ENCODE measurements around the gene ADGB. TPM values are rescaled to one million over a fixed set of nuclear protein-coding genes. Genes with fewer than 3 reads are reported as not detected.
"Not testable (repeated sequence)": the region's sequence is repeated elsewhere in the genome, so short reads cannot be mapped to it uniquely, and the experiment has no call there.

The ADGB gene
- total RNA-seq, 5 donors from 2014 or later (not counting 1 experiment from before 2014, with no cell fraction given) = not detected

DNA sequence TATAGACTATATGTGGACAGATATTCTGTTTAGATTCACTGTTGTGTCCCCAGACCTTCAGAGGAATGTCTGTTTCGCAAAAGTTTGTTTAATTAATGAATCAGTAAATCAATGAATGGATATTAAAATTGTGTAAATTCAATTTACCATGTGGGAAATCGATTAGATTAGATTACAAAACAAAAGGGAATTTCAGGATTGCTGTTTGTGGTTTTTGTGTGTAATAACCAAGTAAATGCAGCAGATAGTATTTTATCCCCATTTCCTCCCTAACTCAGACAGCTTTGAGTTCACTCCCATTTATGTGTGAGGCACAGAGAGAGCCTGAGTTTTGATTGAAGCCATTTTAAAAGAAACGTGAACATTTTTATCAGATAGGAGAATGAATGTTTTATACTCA is 214.8 kb downstream of the ADGB start:
- Histone ChIP-seq H3K27me3 (replicated peaks in 1 of 2; ENCODE audit: control insufficient read depth in 2 of 2, extremely low read depth in 1 of 2, insufficient read depth in 2 of 2, low read length in 1 of 2) (no peaks in the 10 kb centered on the region), H3K9me3 (no peaks in the 10 kb centered on the region), H3K4me3 (ENCODE audit: control insufficient read depth in 1 of 2, extremely low read depth in 1 of 2, low read length in 1 of 2) (no peak overlapping the region), H3K27ac (ENCODE audit: low read length) (no peak overlapping the region), H3K36me3 (ENCODE audit: control insufficient read depth in 2 of 2, extremely low read depth in 1 of 2, insufficient read depth in 1 of 2, low read length in 1 of 2) (no peaks in the 10 kb centered on the region), H3K4me1 (ENCODE audit: control insufficient read depth in 1 of 2, extremely low read depth in 1 of 2, insufficient read depth in 2 of 2, low read length in 2 of 2) (no peaks in the 10 kb centered on the region)
- Mint-ChIP-seq H3K27me3 (peaks cover 0 to 3% of the 10 kb centered on the region in 2 donors), H3K27ac (no peak overlapping the region), H3K4me1 (no peaks in the 10 kb centered on the region), H3K4me3 (no peak overlapping the region), H3K9me3 (no peaks in the 10 kb centered on the region), H3K36me3 (no peaks in the 10 kb centered on the region)
- ChIA-PET CTCF (no interaction called here), POLR2A (no interaction called here)
- DNase-seq (no peak), ATAC-seq (replicated peaks in 1 of 4) (no peak)
- no CpG with 5 or more reads among the region's 3 CpGs for WGBS (ENCODE audit: insufficient coverage)

DNA sequence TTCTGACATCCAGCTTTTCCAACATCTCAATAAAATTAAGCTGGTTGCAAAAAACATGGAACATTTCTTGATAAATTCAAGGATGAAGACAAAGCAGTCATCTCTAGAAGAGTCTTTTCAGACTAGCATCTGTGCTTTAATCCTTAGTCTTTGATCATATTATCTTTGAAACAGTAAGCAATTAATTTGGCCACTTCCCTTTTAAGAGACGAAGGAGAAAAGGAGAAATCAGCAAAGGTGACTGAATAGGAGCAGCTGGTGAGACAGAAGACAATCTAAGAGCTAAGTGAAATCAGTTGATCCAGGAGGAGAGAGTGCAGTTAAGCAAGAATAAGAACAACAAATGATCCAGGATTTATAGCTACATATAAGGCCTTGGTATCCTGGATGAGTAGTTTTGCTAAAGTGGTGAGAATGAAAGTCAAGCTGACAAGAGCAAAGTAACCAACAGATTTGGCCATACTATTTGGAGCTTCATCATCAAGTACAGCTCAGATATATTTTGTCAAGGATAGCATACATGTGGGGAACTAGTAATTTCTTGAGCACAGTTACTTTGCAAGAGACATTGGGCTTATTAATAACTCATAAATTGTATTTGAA is 215.5 kb downstream of the ADGB start:
- Mint-ChIP-seq H3K27ac (no peak overlapping the region), H3K9me3 (no peaks in the 10 kb centered on the region), H3K4me1 (no peaks in the 10 kb centered on the region), H3K36me3 (no peaks in the 10 kb centered on the region), H3K4me3 (no peak overlapping the region), H3K27me3 (peaks cover 0 to 5% of the 10 kb centered on the region in 2 donors)
- DNase-seq = no peak
- Histone ChIP-seq H3K27me3 (replicated peaks in 1 of 2; ENCODE audit: control insufficient read depth in 2 of 2, extremely low read depth in 1 of 2, insufficient read depth in 2 of 2, low read length in 1 of 2) (no peaks in the 10 kb centered on the region), H3K27ac (ENCODE audit: low read length) (no peak overlapping the region), H3K4me3 (ENCODE audit: control insufficient read depth in 1 of 2, extremely low read depth in 1 of 2, low read length in 1 of 2) (no peak overlapping the region), H3K36me3 (ENCODE audit: control insufficient read depth in 2 of 2, extremely low read depth in 1 of 2, insufficient read depth in 1 of 2, low read length in 1 of 2) (no peaks in the 10 kb centered on the region), H3K4me1 (ENCODE audit: control insufficient read depth in 1 of 2, extremely low read depth in 1 of 2, insufficient read depth in 2 of 2, low read length in 2 of 2) (no peaks in the 10 kb centered on the region), H3K9me3 (no peaks in the 10 kb centered on the region)
- WGBS (ENCODE audit: insufficient coverage) = no CpG with 5 or more reads among the region's 1 CpG
- CTCF ChIA-PET = no interaction called here
- ATAC-seq (replicated peaks in 1 of 4) = no peak
- POLR2A ChIA-PET = no interaction called here

DNA sequence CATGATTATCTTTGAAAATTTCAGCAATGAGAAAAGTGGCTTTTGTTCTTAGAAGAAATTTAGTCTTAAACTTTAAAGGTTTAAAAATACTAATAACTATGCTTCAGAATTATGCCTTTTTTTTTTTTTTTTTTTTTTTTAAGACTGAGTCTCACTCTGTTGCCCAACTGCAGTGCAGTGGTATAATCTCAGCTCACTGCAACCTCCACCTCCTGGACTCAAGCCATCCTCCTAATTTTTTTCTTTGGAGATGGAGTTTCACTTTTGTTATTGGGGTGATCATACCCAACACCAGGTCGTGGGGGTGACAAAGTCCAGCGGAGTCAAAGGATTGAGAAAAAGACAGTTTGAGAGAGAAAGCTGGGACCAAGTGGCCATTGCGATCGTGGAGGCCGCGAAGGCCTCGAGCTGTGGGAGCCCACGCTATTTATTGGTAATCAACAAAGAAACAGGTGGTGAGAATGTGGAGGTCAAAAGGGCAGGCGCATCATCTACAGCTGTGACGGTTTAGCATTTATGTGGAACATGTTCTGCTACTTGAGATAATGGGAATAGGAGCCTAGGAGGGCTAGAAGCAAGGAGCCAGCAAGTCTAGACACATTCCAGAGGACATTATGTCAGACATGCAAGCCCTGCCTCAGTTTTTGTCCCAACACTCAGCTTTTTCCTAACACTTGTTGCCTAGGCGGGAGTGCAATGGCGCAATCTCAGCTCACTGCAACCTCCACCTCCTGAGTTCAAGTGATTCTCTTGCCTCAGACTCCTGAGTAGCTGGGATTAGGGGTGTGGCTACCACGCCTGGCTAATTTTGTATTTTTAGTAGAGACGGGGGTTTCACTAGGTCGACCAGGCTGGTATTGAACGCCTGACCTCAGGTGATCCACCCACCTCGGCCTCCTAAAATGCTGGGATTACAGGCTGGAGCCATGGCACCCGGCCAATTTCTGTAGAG is 217.0 kb downstream of the ADGB start:
- H3K36me3 ChIP-seq (ENCODE audit: control insufficient read depth in 2 of 2, extremely low read depth in 1 of 2, insufficient read depth in 1 of 2, low read length in 1 of 2); H3K4me1 Mint-ChIP-seq; H3K36me3 Mint-ChIP-seq; H3K4me3 ChIP-seq (ENCODE audit: control insufficient read depth in 1 of 2, extremely low read depth in 1 of 2, low read length in 1 of 2); H3K4me1 ChIP-seq (ENCODE audit: control insufficient read depth in 1 of 2, extremely low read depth in 1 of 2, insufficient read depth in 2 of 2, low read length in 2 of 2); DNase-seq; ATAC-seq (replicated peaks in 1 of 4); POLR2A ChIA-PET; H3K9me3 ChIP-seq; H3K27me3 Mint-ChIP-seq; H3K27ac Mint-ChIP-seq; CTCF ChIA-PET; H3K4me3 Mint-ChIP-seq; H3K27me3 ChIP-seq (replicated peaks in 1 of 2; ENCODE audit: control insufficient read depth in 2 of 2, extremely low read depth in 1 of 2, insufficient read depth in 2 of 2, low read length in 1 of 2); H3K9me3 Mint-ChIP-seq; H3K27ac ChIP-seq (ENCODE audit: low read length): not testable (repeated sequence)
- 89% methylated on average over 8 of the region's 18 CpGs for WGBS (ENCODE audit: insufficient coverage)

DNA sequence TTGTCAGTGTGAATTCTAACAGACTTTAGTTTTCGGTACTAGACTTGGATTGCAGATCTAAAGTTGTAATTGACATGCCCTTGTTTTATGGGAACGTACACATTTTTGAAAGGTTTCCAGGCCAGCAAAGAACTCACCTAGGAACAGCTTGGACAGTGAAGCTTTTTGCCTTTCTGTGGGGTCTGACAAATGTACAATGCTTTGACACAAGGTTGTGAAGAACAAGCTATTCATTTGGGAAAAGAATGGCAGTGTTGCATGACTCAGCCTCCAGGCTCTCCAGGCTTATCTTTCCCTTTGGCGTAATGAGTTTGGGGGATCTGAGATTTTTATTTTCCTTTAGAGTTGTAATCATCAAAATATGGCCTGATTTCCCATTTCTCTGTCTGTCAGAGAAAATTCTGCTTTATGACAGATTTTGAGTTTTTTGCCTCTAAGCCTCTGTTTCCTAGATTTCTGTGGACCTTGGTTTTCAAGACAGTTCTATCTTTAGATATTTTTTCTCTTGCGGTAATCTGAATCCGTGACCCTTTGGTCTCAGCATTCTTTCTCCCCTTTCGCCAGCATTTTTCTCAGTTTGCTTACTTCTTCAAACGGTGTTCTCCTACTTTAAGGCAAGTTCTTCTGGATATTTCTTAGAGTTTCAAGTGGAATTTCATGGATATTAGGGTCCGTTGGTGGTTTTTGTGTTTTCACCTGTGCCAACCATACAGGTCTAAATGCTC is 221.0 kb downstream of the ADGB start:
- H3K4me1 ChIP-seq (ENCODE audit: control insufficient read depth in 1 of 2, extremely low read depth in 1 of 2, insufficient read depth in 2 of 2, low read length in 2 of 2) = no peaks in the 10 kb centered on the region
- ChIA-PET CTCF (no interaction called here), POLR2A (no interaction called here)
- H3K9me3 ChIP-seq = no peaks in the 10 kb centered on the region
- H3K4me3 ChIP-seq (ENCODE audit: control insufficient read depth in 1 of 2, extremely low read depth in 1 of 2, low read length in 1 of 2) = no peak overlapping the region
- H3K4me1 Mint-ChIP-seq = no peaks in the 10 kb centered on the region
- H3K36me3 Mint-ChIP-seq = no peaks in the 10 kb centered on the region
- H3K9me3 Mint-ChIP-seq = no peaks in the 10 kb centered on the region
- peaks cover 6 to 8% of the 10 kb centered on the region in 2 donors for H3K27me3 Mint-ChIP-seq
- H3K27ac Mint-ChIP-seq = no peak overlapping the region
- ATAC-seq (replicated peaks in 1 of 4) (no peak), DNase-seq (no peak)
- 93% methylated on average over 5 of the region's 8 CpGs for WGBS (ENCODE audit: insufficient coverage)
- H3K36me3 ChIP-seq (ENCODE audit: control insufficient read depth in 2 of 2, extremely low read depth in 1 of 2, insufficient read depth in 1 of 2, low read length in 1 of 2) = no peaks in the 10 kb centered on the region
- no peak overlapping the region for H3K27ac ChIP-seq (ENCODE audit: low read length)
- H3K4me3 Mint-ChIP-seq = no peak overlapping the region
- H3K27me3 ChIP-seq (replicated peaks in 1 of 2; ENCODE audit: control insufficient read depth in 2 of 2, extremely low read depth in 1 of 2, insufficient read depth in 2 of 2, low read length in 1 of 2) = peaks cover 0 to 7% of the 10 kb centered on the region in 2 experiments

DNA sequence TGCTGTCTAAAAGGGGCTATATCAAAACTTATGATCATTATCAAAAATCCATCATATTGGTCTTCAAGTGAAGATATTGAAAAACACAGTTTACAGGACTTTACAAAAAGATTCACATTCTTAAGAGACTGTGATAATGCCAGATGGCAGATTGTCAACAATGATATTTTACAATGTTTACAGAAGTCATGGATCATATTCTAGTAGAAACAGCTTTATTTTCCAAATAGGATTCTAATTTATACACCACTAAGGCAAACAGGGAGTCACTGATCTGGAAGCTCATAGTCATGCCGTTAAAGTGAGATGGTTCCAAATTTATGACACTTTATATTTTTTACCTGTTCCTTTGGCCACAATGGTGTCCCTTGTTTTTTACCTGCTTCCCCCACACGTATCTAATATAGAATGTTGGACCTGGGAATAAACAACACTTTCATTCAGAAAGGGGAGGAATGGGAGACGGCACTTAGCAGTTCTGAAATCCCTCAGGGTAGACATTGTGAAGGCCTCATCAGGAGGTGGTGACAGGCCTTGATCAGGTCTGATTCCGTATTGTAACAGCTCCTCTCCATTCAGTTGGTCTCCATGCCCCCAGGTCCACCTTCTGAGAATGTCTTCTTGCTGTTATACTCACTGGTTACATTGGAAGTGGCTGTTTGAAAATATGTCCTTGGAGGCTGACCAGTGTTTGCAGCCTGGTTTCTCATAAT is 228.6 kb downstream of the ADGB start:
- Mint-ChIP-seq H3K4me3 (no peak overlapping the region), H3K4me1 (no peaks in the 10 kb centered on the region), H3K9me3 (no peaks in the 10 kb centered on the region), H3K27me3 (peaks cover 4 to 6% of the 10 kb centered on the region in 2 donors), H3K27ac (no peak overlapping the region), H3K36me3 (no peaks in the 10 kb centered on the region)
- DNase-seq = no peak
- ChIA-PET POLR2A (no interaction called here), CTCF (no interaction called here)
- no peak overlapping the region for H3K4me3 ChIP-seq (ENCODE audit: control insufficient read depth in 1 of 2, extremely low read depth in 1 of 2, low read length in 1 of 2)
- WGBS (ENCODE audit: insufficient coverage) = no CpG with 5 or more reads among the region's 4 CpGs
- no peaks in the 10 kb centered on the region for H3K27me3 ChIP-seq (replicated peaks in 1 of 2; ENCODE audit: control insufficient read depth in 2 of 2, extremely low read depth in 1 of 2, insufficient read depth in 2 of 2, low read length in 1 of 2)
- no peaks in the 10 kb centered on the region for H3K9me3 ChIP-seq
- no peak for ATAC-seq (replicated peaks in 1 of 4)
- H3K36me3 ChIP-seq (ENCODE audit: control insufficient read depth in 2 of 2, extremely low read depth in 1 of 2, insufficient read depth in 1 of 2, low read length in 1 of 2) = no peaks in the 10 kb centered on the region
- H3K4me1 ChIP-seq (ENCODE audit: control insufficient read depth in 1 of 2, extremely low read depth in 1 of 2, insufficient read depth in 2 of 2, low read length in 2 of 2) = no peaks in the 10 kb centered on the region
- no peak overlapping the region for H3K27ac ChIP-seq (ENCODE audit: low read length)

DNA sequence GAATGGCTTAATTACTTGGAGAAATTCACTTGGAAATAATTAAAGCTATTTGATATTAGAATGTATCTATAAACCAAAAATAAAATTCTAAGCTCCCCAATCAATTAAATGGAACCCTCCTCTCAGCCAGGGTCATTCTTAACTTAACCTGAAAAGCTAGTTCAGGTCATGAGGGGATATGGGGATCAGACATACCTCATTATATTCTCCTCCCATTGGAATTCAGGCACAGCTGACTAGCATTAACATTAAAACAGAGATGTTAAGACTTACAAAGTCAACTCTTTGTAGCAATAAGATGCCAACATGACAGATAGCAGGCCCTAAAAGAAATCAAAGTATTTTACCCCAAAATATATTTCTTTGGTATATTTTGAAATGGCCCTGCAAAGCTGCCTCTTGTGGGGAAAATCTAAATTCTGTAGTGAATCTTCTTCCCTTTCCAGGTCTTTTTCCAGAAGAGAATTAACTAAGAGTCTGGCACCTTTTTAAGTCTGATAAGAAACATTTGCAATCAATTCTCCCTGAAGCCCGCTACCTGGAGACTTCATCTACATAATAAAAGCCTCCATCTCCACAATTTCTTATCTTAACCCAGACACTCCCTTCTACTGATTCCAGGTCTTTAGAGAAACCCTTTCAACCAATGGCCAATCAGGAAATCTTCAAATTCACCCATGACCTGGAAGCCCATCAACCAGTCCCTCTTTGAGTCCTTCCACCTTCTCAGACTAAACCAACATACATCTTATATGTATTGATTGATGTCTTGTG is 231.2 kb downstream of the ADGB start:
- no peaks in the 10 kb centered on the region for H3K36me3 Mint-ChIP-seq
- POLR2A ChIA-PET = no interaction called here

More for the DNA sequence above, 231.2 kb downstream of the ADGB start:
- no peak for DNase-seq
- Histone ChIP-seq H3K9me3 (no peaks in the 10 kb centered on the region), H3K27me3 (replicated peaks in 1 of 2; ENCODE audit: control insufficient read depth in 2 of 2, extremely low read depth in 1 of 2, insufficient read depth in 2 of 2, low read length in 1 of 2) (peaks cover 0 to 2% of the 10 kb centered on the region in 2 experiments), H3K27ac (ENCODE audit: low read length) (no peak overlapping the region), H3K36me3 (ENCODE audit: control insufficient read depth in 2 of 2, extremely low read depth in 1 of 2, insufficient read depth in 1 of 2, low read length in 1 of 2) (no peaks in the 10 kb centered on the region), H3K4me3 (ENCODE audit: control insufficient read depth in 1 of 2, extremely low read depth in 1 of 2, low read length in 1 of 2) (no peak overlapping the region), H3K4me1 (ENCODE audit: control insufficient read depth in 1 of 2, extremely low read depth in 1 of 2, insufficient read depth in 2 of 2, low read length in 2 of 2) (no peaks in the 10 kb centered on the region)
- ATAC-seq (replicated peaks in 1 of 4) = no peak
- peaks cover 4 to 9% of the 10 kb centered on the region in 2 donors for H3K27me3 Mint-ChIP-seq
- H3K27ac Mint-ChIP-seq = no peak overlapping the region
- CTCF ChIA-PET = no interaction called here
- WGBS (ENCODE audit: insufficient coverage) = 78% methylated on average over 1 of the region's 1 CpG
- no peaks in the 10 kb centered on the region for H3K4me1 Mint-ChIP-seq
- no peak overlapping the region for H3K4me3 Mint-ChIP-seq
- H3K9me3 Mint-ChIP-seq = no peaks in the 10 kb centered on the region
